SU-DHL-6 (cell line): ENCODE results near the gene C2CD2.

ENCODE experiments used
- CTCF ChIP-seq: fragments of 200-600 bp; sonication (generic); IDR thresholded peaks from one replicate; pipeline ENCODE4 v1.5.1; 2017; ENCODE audit warnings: antibody characterized with exemption, mild to moderate bottlenecking, low read length, moderate library complexity; ENCODE audit not compliant: insufficient read depth, poor library complexity, severe bottlenecking
- EZH2phosphoT487 ChIP-seq: fragments of 200-600 bp; sonication (generic), shearing (Covaris generic); conservative IDR thresholded peaks from 2 replicates; pipeline ENCODE4 v1.6.1; 2018; ENCODE audit warnings: mild to moderate bottlenecking, antibody characterized with exemption, low read length, moderate library complexity, mixed read lengths

DNA sequence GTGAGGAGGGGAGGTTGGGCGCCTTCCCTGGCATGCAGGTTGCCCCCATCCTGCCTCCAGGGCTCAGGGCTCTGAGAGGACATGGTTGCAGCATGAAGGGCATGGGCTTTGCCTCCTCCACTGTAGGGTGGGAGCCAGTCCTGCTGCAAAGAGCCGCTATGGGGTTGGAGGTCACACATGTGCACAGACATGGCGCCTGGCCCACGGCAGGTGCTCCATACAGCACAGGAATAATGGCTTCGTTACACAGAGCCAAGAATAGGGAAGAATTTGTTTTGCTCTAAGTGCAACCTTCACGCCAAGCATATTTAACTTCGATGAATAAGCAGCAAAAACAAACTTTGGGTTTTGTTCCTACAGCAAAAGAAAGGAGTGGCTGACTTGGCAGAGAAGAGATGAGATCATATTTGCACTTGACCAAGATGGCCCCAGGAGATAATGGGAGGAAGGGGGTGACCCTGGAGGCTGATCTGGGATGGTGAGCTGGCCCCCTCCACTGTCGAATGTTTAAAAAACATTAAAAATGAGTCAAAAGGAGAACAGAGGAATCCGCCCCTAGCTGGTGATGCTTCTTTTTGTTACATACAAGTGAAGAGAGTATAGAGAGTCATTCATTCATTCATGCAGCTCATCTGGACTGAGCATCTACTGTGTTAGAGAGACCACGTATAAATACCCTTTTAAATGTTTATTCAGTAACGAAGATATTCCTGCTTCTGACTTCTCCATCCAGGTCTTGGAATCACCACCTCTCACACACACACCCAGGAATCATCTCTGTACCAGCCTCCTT, 12.4 kb upstream of the C2CD2 start:
- TF ChIP-seq CTCF (no peak), EZH2phosphoT487 (no peak)
